Breast epithelium (tissue), 3 donors: ENCODE data around the gene PTPRG.

Experiments used
- CTCF ChIP-seq, 3 donors: fragments of 450-650 bp; IDR thresholded peaks; one replicate each; pipeline ENCODE4 v1.5.1; 2016 to 2017; ENCODE audit warnings: antibody characterized with exemption in 3 of 3, mild to moderate bottlenecking in 3 of 3, moderate library complexity in 3 of 3
- POLR2A ChIP-seq: fragments of 450-650 bp; IDR thresholded peaks from one replicate; pipeline ENCODE4 v1.6.1; 2016; ENCODE audit warnings: antibody characterized with exemption, mild to moderate bottlenecking, moderate library complexity
- POLR2AphosphoS5 ChIP-seq, 3 donors: sonication (generic); formaldehyde crosslinking; IDR thresholded peaks; one replicate each; pipeline ENCODE4 v1.6.1; 2017; ENCODE audit warnings: antibody characterized with exemption in 3 of 3

GRCh38 chr3:62229211-62229610 lies 667.8 kb downstream of the PTPRG start:
- TF ChIP-seq CTCF (IDR thresholded peaks at IDR 0.05) (no peak), POLR2A (no peak), POLR2AphosphoS5 (IDR thresholded peaks at IDR 0.05) (no peak)
